Stimulated activated CD8-positive, alpha-beta memory T cell treated with anti-CD3 and anti-CD28 coated beads, Interleukin-7, amount 100 ng/mL, for 24 hours (primary cell): ENCODE data around the gene OMD.
"Not testable (repeated sequence)": the region's sequence is repeated elsewhere in the genome, so short reads cannot be mapped to it uniquely, and the experiment has no call there.

Source experiments
- DNase-seq: peaks from one replicate; pipeline ENCODE4 v3.0.0-alpha.2; 2020; ENCODE audit warnings: low read depth

OMD gene

GRCh38 chr9:92411157-92411556, 13.1 kb downstream of the OMD start:
- not testable (repeated sequence) for DNase-seq

GRCh38 chr9:92408747-92409478, 15.4 kb downstream of the OMD start:
- no peak for DNase-seq

GRCh38 chr9:92407818-92408217, 16.5 kb downstream of the OMD start:
- no peak for DNase-seq

GRCh38 chr9:92406477-92406876, 17.8 kb downstream of the OMD start:
- DNase-seq, result no peak

- DNase-seq, result no peak
Measured at GRCh38 chr9:92405818-92406217, 18.5 kb downstream of the OMD start.

GRCh38 chr9:92404042-92404836, 20.0 kb downstream of the OMD start, which contains the start of gene OGN:
Gene OGN, minus strand, starts transcription at chr9:92404578. Its CDS starts 1,171 bp downstream, at chr9:92403407.
- no peak for DNase-seq

GRCh38 chr9:92402826-92403745, 21.2 kb downstream of the OMD start:
- DNase-seq, result no peak

GRCh38 chr9:92402360-92402759, 21.9 kb downstream of the OMD start:
- no peak for DNase-seq

- DNase-seq, result no peak
Measured at GRCh38 chr9:92397853-92398252, 26.4 kb downstream of the OMD start.

- DNase-seq, result no peak
Measured at GRCh38 chr9:92395617-92396016, 28.7 kb downstream of the OMD start.

- DNase-seq, result no peak
Measured at GRCh38 chr9:92393686-92394085, 30.6 kb downstream of the OMD start.

- no peak for DNase-seq
Measured at GRCh38 chr9:92392690-92393089, 31.6 kb downstream of the OMD start.

GRCh38 chr9:92385953-92386352, 38.3 kb downstream of the OMD start:
- DNase-seq, result no peak

- no peak for DNase-seq
Measured at GRCh38 chr9:92385477-92385876, 38.8 kb downstream of the OMD start.

GRCh38 chr9:92385001-92385400, 39.3 kb downstream of the OMD start:
- no peak for DNase-seq

- no peak for DNase-seq
Measured at GRCh38 chr9:92384375-92384774, 39.9 kb downstream of the OMD start.

GRCh38 chr9:92381775-92382174, 42.5 kb downstream of the OMD start:
- DNase-seq, result no peak

- DNase-seq, result no peak
Measured at GRCh38 chr9:92380603-92381002, 43.7 kb downstream of the OMD start.

- no peak for DNase-seq
Measured at GRCh38 chr9:92378865-92379560, 45.3 kb downstream of the OMD start.

- DNase-seq, result no peak
Measured at GRCh38 chr9:92377876-92378275, 46.4 kb downstream of the OMD start.

GRCh38 chr9:92373167-92373566, 51.1 kb downstream of the OMD start:
- DNase-seq, result no peak

- no peak for DNase-seq
Measured at GRCh38 chr9:92369075-92369474, 55.2 kb downstream of the OMD start.
